Measurements from ENCODE around the gene SHISA5. TPM values are rescaled to one million over a fixed set of nuclear protein-coding genes. Genes with fewer than 3 reads are reported as not detected.

Gene SHISA5
- total RNA-seq, 4 donors from 2014 or later: 64.1 to 90.6 (median 75.4) TPM

GRCh38 chr3:48429960-48430707 lies 73.8 kb downstream of the SHISA5 start, which contains the start of gene PLXNB1:
Gene PLXNB1 (minus strand): TSS chr3:48430086. CDS start chr3:48424611, 5,475 bp downstream.
- no peak for TF ChIP-seq CTCF (IDR thresholded peaks at IDR 0.05; ENCODE audit: low read depth)

GRCh38 chr3:48429317-48429959 lies 74.5 kb downstream of the SHISA5 start:
- TF ChIP-seq CTCF (IDR thresholded peaks at IDR 0.05; ENCODE audit: low read depth): no peak

- no peak for TF ChIP-seq CTCF (IDR thresholded peaks at IDR 0.05; ENCODE audit: low read depth)
Observed at GRCh38 chr3:48428572-48429316, 75.2 kb downstream of the SHISA5 start.

GRCh38 chr3:48428088-48428571 lies 75.8 kb downstream of the SHISA5 start:
- TF ChIP-seq CTCF (IDR thresholded peaks at IDR 0.05; ENCODE audit: low read depth): no peak

GRCh38 chr3:48427630-48427962 lies 76.4 kb downstream of the SHISA5 start:
- no peak for TF ChIP-seq CTCF (IDR thresholded peaks at IDR 0.05; ENCODE audit: low read depth)

- TF ChIP-seq CTCF (IDR thresholded peaks at IDR 0.05; ENCODE audit: low read depth): no peak
Observed at GRCh38 chr3:48426944-48427629, 76.9 kb downstream of the SHISA5 start.
